HG02610 (cell line): ENCODE results near the gene CSTB.
A peak's percentile ranks its signal among the peaks of the same experiment; 100 is the strongest.

Experiments
- ATAC-seq: cut with Tn5 transposase; IDR thresholded peaks from one replicate; pipeline ENCODE4 v1.9.1; 2021; ENCODE audit warnings: mild to moderate bottlenecking, moderate library complexity; ENCODE audit not compliant: unreplicated experiment

CSTB gene

GRCh38 chr21:43793243-43793642 is 17.1 kb upstream of the CSTB start:
- no peak for ATAC-seq

- ATAC-seq, result no peak
These were observed 16.3 kb upstream of the CSTB start for GRCh38 chr21:43792406-43792805.

GRCh38 chr21:43790010-43790524 is 14.0 kb upstream of the CSTB start:
- ATAC-seq, result no peak

DNA sequence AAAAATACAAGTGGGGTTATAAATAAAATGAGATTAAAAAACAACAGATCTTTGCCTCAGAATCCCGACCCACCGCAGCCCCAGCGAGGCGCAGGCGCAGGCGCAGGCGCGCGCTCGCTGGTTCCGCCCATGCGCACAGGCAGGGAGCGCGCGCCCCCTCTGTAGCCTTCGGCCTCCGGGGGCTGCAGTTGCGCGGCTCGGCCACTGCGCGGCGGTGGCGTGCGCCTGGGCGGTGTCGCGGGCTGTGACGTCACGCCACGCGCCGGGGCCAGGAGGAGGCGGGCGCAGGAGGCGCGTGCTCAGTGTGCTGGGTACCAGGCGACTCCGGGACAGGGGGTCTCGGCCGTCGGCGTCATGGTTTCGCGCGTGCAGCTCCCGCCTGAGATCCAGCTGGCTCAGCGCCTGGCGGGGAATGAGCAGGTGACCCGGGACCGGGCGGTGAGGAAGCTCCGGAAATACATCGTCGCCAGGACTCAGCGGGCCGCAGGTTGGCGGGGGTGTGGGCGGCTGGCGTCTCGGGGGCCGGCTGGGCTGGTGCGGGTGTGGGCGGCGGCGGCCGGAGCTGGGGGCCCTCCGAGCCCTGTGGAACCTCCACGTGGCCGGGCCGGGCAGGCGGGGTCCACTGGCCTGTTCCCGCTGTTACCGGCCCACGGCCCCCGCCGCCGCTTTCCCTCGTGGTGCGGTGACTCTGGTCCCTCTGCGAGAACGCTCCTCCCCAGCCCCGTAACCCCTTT is 13.3 kb upstream of the CSTB start, which contains the start of gene RRP1:
Gene RRP1, plus strand, starts transcription at position 302 of the 734 bp plus-strand sequence. Its CDS starts 53 bp downstream, at position 355.
- peak; percentile 75 for ATAC-seq

- no peak for ATAC-seq
These were observed 10.8 kb upstream of the CSTB start for GRCh38 chr21:43786807-43787440.

GRCh38 chr21:43786300-43786806 is 10.2 kb upstream of the CSTB start:
- ATAC-seq, result no peak

- ATAC-seq, result no peak
These were observed 9.0 kb upstream of the CSTB start for GRCh38 chr21:43785134-43785533.

GRCh38 chr21:43783098-43783700 is 7.1 kb upstream of the CSTB start:
- ATAC-seq, result no peak

GRCh38 chr21:43782431-43783097 is 6.5 kb upstream of the CSTB start:
- ATAC-seq, result no peak

GRCh38 chr21:43781846-43782245 is 5.7 kb upstream of the CSTB start:
- ATAC-seq, result no peak

GRCh38 chr21:43779660-43780059 is 3.6 kb upstream of the CSTB start:
- no peak for ATAC-seq

DNA sequence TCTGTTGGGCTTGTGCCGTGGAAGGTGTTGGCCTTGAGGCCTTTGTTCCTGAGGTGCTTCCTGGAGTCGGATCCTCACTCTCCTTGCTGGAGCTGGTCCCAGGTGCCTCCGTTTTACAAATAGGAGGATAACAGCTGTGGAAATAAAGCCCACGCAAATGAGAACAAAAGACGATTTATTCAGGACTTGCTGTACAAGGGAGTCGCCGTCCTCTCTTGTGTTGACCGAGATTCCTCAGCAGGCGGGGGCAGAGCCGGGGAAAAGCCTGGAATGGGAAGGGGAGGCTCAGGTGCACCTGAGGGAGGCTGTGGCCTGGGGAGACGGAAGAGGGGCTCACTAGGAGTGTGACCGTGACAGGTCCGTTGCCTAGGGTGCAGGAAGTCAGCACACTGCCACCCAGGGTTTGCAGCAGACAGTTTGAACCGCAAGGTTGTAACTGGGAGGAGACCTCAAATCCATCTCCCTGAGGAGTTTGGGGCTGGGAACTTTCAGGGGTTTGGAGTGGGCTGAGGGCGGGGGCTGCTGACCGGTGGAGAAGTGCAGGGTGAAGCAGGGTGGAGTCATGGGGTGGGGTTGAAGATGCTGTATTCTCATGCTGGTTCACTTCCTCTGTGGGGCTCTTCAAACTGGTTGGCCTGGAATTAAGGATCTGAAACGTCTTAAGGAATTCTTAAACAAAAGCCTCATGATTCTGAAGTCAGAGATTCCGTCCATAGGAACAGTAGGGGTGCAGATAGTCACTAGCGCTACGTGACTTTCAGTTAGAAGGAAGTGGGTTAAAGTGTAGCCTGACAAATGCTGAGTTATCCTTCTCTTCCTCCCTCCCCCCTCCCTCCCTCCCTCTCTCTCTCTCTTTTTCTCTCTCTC is 2.6 kb upstream of the CSTB start:
- ATAC-seq, result no peak

DNA sequence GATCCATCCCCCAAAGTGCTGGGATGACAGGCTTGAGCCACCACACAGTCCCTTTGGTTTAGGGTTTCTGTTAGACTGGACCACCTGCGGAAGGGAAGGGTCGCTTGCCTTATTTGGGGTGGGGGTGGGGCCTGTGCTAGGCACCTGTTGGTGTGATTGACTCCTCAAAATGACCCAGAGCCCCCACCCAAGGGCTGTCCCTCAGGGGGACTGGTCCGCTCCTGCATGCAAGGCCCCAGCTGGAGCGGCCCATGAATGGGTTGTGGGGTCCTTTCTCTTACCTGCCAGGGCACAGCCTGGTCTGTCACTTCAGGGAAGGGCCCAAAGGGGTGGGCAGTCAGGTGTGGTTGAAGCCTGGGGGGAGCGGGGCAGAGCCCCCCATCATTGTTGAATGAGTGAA is 1.8 kb upstream of the CSTB start:
- ATAC-seq, result no peak

GRCh38 chr21:43775190-43775589 is 918 bp downstream of the CSTB start:
- ATAC-seq, result no peak

- no peak for ATAC-seq
These were observed 1.9 kb downstream of the CSTB start for GRCh38 chr21:43774163-43774562.

DNA sequence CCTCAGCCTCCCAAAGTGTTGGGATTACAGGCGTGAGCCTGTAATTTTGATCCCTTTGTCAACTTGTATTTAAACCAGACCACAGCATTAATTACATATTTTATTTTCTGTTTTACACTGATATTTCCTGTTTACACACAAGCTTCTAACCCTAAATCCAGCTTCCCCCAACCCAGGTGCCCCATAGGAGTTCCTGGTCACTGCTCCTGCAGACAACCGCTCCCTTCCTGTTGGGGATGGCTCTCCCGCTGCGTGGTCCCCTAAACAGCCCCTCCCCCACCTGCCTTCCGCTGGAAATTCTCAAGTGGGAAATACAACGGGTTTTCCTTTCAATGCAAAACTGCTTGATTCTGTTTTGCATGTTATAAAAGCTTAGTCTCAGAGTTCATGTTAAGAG is 3.7 kb downstream of the CSTB start:
- ATAC-seq, result no peak

GRCh38 chr21:43771698-43772424 is 4.2 kb downstream of the CSTB start:
- no peak for ATAC-seq

DNA sequence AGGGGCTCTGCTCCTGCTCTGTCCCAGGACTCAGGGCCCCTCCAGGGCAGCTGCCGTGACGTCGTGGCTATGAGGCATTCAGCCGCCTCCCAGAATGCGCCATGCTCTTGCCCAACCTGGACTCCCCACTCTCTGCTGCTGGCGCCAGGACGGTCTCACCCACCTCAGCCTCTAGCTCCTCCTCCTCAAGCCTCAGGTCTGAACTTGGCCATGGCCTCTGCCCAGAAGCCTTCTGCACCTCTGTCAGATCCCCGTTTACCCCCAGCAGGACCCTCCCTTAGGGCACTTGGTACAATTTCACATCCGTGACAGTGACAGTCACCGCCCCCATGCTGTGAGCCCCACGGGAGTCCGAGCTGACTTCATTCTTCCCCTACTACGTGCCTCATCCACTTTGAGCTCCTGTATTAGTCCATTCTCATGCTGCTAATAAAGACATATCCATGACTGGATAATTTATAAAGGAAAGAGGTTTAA is 4.9 kb downstream of the CSTB start:
- no peak for ATAC-seq

GRCh38 chr21:43770066-43770655 is 5.9 kb downstream of the CSTB start:
- ATAC-seq, result no peak
